HepG2 (cell line): ENCODE measurements around the gene AEBP1. TPM values are rescaled to one million over a fixed set of nuclear protein-coding genes. Genes with fewer than 3 reads are reported as not detected.
A peak's percentile ranks its signal among the peaks of the same experiment; 100 is the strongest.

Experiments
- CTCF ChIP-seq: sonication (generic); formaldehyde crosslinking; IDR thresholded peaks from 2 replicates; pipeline ENCODE4 v1.5.0; 2020; ENCODE audit warnings: mild to moderate bottlenecking, missing genetic modification reagents, moderate library complexity
- EP300 ChIP-seq, 3 experiments: sonication (generic) in 1 of 3; formaldehyde crosslinking in 1 of 3; IDR thresholded peaks; 2 replicates each; pipeline versions ENCODE4 v1.5.1 to v1.6.1; 2011 to 2020; ENCODE audit warnings: low read depth in 2 of 3, low read length in 2 of 3, borderline replicate concordance in 1 of 3, improper control_type of control experiment in 1 of 3, mild to moderate bottlenecking in 1 of 3, missing genetic modification reagents in 1 of 3, moderate library complexity in 1 of 3
- KLF9 ChIP-seq: IDR thresholded peaks from 2 replicates; pipeline ENCODE4 v1.6.1; 2016; ENCODE audit warnings: low read depth
- MATR3 ChIP-seq: sonication (generic); formaldehyde crosslinking; IDR thresholded peaks from 2 replicates; pipeline ENCODE4 v1.4.0; 2020; ENCODE audit warnings: missing genetic modification reagents
- NKX3-1 ChIP-seq: sonication (generic); formaldehyde crosslinking; IDR thresholded peaks from 2 replicates; pipeline ENCODE4 v1.5.0; 2020; ENCODE audit warnings: missing genetic modification reagents
- POLR2AphosphoS5 ChIP-seq: IDR thresholded peaks from 2 replicates; pipeline ENCODE4 v1.6.1; 2012; ENCODE audit warnings: low read depth, low read length
- RCOR2 ChIP-seq: IDR thresholded peaks from 2 replicates; pipeline ENCODE4 v1.6.1; 2016; ENCODE audit warnings: missing biosample characterization, missing genetic modification reagents
- REXO4 ChIP-seq: sonication (generic); formaldehyde crosslinking; IDR thresholded peaks from 2 replicates; pipeline ENCODE4 v1.8.0; 2022; ENCODE audit warnings: missing genetic modification reagents, mild to moderate bottlenecking, borderline replicate concordance
- SMYD3 ChIP-seq: sonication (generic); formaldehyde crosslinking; IDR thresholded peaks from 2 replicates; pipeline ENCODE4 v1.8.1; 2023; ENCODE audit warnings: mild to moderate bottlenecking, missing genetic modification reagents
- SOX13 ChIP-seq, 3 experiments: fragments of 450-650 bp in 1 of 3; sonication (generic) in 1 of 3; formaldehyde crosslinking in 1 of 3; IDR thresholded peaks in 2 of 3; conservative IDR thresholded peaks in 1 of 3; 2 replicates each; pipeline versions ENCODE4 v1.5.0 to v1.6.1; 2016 to 2020; ENCODE audit warnings: antibody characterized with exemption in 1 of 3, mild to moderate bottlenecking in 1 of 3, missing compliant biosample characterization in 1 of 3, missing genetic modification reagents in 1 of 3, moderate library complexity in 1 of 3
- SP140L ChIP-seq: sonication (generic); formaldehyde crosslinking; IDR thresholded peaks from 2 replicates; pipeline ENCODE4 v1.4.0; 2020; ENCODE audit warnings: missing genetic modification reagents, borderline replicate concordance
- ZBTB44 ChIP-seq: sonication (generic); formaldehyde crosslinking; IDR thresholded peaks from 2 replicates; pipeline ENCODE4 v1.4.0; 2020; ENCODE audit warnings: missing genetic modification reagents
- ZFP41 ChIP-seq: sonication (generic); formaldehyde crosslinking; IDR thresholded peaks from 2 replicates; pipeline ENCODE4 v1.4.0; 2020; ENCODE audit warnings: mild to moderate bottlenecking, missing genetic modification reagents, borderline replicate concordance
- ZFP90 ChIP-seq: sonication (generic); formaldehyde crosslinking; IDR thresholded peaks from 2 replicates; pipeline ENCODE4 v1.8.0; 2022; ENCODE audit warnings: missing genetic modification reagents, mild to moderate bottlenecking, inconsistent platforms, borderline replicate concordance
- ZNF256 ChIP-seq: sonication (generic); formaldehyde crosslinking; conservative IDR thresholded peaks from 2 replicates; pipeline ENCODE4 v1.4.0; 2020; ENCODE audit warnings: missing genetic modification reagents
- ZNF292 ChIP-seq: sonication (generic); formaldehyde crosslinking; IDR thresholded peaks from 2 replicates; pipeline ENCODE4 v1.8.1; 2022; ENCODE audit warnings: mild to moderate bottlenecking, low read depth, missing genetic modification reagents, borderline replicate concordance
- ZNF34 ChIP-seq: sonication (generic); formaldehyde crosslinking; IDR thresholded peaks from 2 replicates; pipeline ENCODE4 v1.4.0; 2020; ENCODE audit warnings: mild to moderate bottlenecking, missing genetic modification reagents, borderline replicate concordance
- ZNF781 ChIP-seq: sonication (generic); formaldehyde crosslinking; IDR thresholded peaks from 2 replicates; pipeline ENCODE4 v1.5.1; 2020; ENCODE audit warnings: borderline replicate concordance, mild to moderate bottlenecking, missing genetic modification reagents; ENCODE audit errors: not compliant biosample characterization
- ZNF879 ChIP-seq: sonication (generic); formaldehyde crosslinking; IDR thresholded peaks from 2 replicates; pipeline ENCODE4 v1.8.1; 2023; ENCODE audit warnings: missing genetic modification reagents
- polyA plus RNA-seq, 8 experiments: library from polyadenylated mRNA; depleted of rRNA in 3 of 8; stranded (reverse) in 7 of 8; unstranded in 1 of 8; fragments of >200 nt; fragmentation: Illumina TruSeq in 4 of 8; extraction: Trizol in 4 of 8; gene quantifications; 2 replicates each; pipeline versions ENCODE4 v1.2.1 to v1.2.3, GENCODE V29; 2011 to 2016; ENCODE audit warnings: low read depth in 4 of 8, missing spikeins in 1 of 8, mixed read lengths in 1 of 8; ENCODE audit not compliant: insufficient read depth in 1 of 8
- total RNA-seq, 5 experiments: library from RNA; depleted of rRNA; stranded (reverse); fragments of >200 nt; fragmentation: Illumina TruSeq; extraction: Trizol; gene quantifications; 2 replicates each; pipeline ENCODE4 v1.2.3, GENCODE V29; 2016; ENCODE audit warnings: low read depth in 1 of 5
- TF ChIP-seq, protein P1 (sequence below), 2 experiments: sonication (generic) in 1 of 2; formaldehyde crosslinking in 1 of 2; IDR thresholded peaks; 2 replicates each; pipeline versions ENCODE4 v1.5.1 to v1.6.1; 2011 to 2020; ENCODE audit warnings: borderline replicate concordance in 1 of 2, low read depth in 1 of 2, low read length in 1 of 2, mild to moderate bottlenecking in 1 of 2, missing genetic modification reagents in 1 of 2, moderate library complexity in 1 of 2

Gene AEBP1
- total and polyA plus RNA-seq, 2 of the 13 experiments (the other 11 are each of a cell fraction or from before 2014, with no cell fraction given), result 0.22 to 0.55 TPM

DNA sequence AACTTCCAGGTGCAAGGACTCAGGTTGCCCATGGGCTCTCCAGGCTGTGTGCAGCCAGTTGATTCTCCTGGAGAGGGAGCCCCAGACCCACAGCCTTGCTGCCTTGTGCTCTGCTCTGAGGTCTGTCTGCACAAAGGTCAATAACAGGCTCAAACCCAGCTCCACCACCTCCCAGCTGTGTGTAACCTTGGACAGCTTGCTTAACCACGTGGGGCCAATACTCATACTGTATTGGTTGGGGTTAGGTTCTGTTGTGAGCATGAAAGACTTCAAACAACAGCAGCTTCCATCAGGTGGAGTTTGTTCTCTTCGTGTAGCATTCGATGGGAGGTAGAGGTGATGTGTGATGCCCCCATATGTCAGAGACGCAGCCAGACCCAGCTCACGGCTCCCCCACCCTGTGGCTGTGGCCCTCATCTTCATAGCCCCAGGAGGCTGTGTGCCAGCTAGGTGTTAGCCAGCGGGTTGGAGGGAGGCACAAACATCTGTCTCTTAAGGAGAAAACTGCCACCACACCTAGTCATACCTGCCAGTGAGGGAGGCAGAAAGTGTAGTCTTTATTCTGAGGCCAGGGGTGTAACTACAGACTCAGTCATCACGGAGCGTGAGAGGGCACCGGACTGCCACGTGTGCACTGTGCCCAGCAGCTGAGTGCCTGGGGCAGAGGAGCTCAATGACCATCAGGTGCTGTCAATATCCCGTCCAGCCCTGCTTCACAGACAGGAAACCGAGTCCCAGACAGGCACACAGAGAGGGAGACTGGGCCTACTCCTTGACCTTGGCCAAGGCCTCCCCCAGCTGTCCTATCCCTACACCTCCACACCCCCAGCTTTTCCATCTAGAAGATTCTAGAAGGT lies 27.3 kb downstream of the AEBP1 start (continued):
- TF ChIP-seq, protein P1, sequence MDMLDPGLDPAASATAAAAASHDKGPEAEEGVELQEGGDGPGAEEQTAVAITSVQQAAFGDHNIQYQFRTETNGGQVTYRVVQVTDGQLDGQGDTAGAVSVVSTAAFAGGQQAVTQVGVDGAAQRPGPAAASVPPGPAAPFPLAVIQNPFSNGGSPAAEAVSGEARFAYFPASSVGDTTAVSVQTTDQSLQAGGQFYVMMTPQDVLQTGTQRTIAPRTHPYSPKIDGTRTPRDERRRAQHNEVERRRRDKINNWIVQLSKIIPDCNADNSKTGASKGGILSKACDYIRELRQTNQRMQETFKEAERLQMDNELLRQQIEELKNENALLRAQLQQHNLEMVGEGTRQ (IDR thresholded peaks at IDR 0.05; ENCODE audit: low read depth, low read length), result peak; percentile 95
- TF ChIP-seq, protein P1 (CRISPR knock-in tag; IDR thresholded peaks at IDR 0.05; ENCODE audit: borderline replicate concordance), result peak; percentile 96; the same call in 1 of the 2 replicates
- TF ChIP-seq ZNF879 (CRISPR knock-in tag) (no peak), EP300 (IDR thresholded peaks at IDR 0.05; ENCODE audit: low read depth in 2 of 2, low read length in 2 of 2) (peak in 1 of 2 experiments; percentile 21; a peak in 1 of 4 replicates), EP300 (CRISPR knock-in tag; IDR thresholded peaks at IDR 0.05; ENCODE audit: borderline replicate concordance) (no peak), ZNF34 (CRISPR knock-in tag) (no peak), ZBTB44 (CRISPR knock-in tag) (no peak), ZFP90 (peak; percentile 48; the same call in 1 of the 2 replicates), CTCF (CRISPR knock-in tag) (peak; percentile 95), SOX13 (IDR thresholded peaks at IDR 0.05) (no peak), SOX13 (CRISPR knock-in tag; conservative IDR thresholded peaks at IDR 0.05 in 1 of 2, IDR thresholded peaks at IDR 0.05 in 1 of 2) (peak in 1 of 2 experiments; percentile 17; a peak in 1 of 4 replicates), KLF9 (CRISPR knock-in tag) (no peak), REXO4 (CRISPR knock-in tag) (no peak), RCOR2 (CRISPR knock-in tag) (no peak), ZFP41 (CRISPR knock-in tag) (no peak), POLR2AphosphoS5 (no peak), NKX3-1 (CRISPR knock-in tag) (no peak), MATR3 (no peak), SMYD3 (CRISPR knock-in tag) (no peak), ZNF292 (CRISPR knock-in tag) (peak; percentile 25; the same call in 1 of the 2 replicates), SP140L (CRISPR knock-in tag) (no peak), ZNF256 (CRISPR knock-in tag) (no peak), ZNF781 (CRISPR knock-in tag) (no peak)
